Measurements from ENCODE around the gene STAMBP.

DNA sequence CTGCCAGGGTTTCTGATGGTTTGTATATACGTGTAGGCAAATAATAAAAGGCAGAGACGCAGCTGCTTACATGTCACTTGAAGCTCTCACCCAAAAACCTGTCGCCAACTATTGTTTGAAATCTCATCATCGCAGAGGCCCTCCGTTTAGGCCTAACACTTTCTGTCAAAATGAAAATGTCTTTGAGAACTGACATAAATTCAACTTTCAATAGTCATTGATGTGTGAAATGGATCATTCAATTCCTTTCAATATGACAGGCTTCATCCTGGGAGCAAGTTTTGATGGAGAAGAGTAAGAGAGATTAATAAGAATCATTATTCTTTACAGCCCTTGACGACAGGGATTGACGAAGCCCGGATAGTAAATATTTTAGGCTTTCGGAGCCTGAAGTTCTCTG is 66.7 kb downstream of the STAMBP start:
- TF ChIP-seq, protein P1, sequence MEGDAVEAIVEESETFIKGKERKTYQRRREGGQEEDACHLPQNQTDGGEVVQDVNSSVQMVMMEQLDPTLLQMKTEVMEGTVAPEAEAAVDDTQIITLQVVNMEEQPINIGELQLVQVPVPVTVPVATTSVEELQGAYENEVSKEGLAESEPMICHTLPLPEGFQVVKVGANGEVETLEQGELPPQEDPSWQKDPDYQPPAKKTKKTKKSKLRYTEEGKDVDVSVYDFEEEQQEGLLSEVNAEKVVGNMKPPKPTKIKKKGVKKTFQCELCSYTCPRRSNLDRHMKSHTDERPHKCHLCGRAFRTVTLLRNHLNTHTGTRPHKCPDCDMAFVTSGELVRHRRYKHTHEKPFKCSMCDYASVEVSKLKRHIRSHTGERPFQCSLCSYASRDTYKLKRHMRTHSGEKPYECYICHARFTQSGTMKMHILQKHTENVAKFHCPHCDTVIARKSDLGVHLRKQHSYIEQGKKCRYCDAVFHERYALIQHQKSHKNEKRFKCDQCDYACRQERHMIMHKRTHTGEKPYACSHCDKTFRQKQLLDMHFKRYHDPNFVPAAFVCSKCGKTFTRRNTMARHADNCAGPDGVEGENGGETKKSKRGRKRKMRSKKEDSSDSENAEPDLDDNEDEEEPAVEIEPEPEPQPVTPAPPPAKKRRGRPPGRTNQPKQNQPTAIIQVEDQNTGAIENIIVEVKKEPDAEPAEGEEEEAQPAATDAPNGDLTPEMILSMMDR (IDR thresholded peaks at IDR 0.05), result no peak
- TF ChIP-seq POLR2AphosphoS5 (IDR thresholded peaks at IDR 0.05) (no peak), POLR2A (IDR thresholded peaks at IDR 0.05) (no peak)
